Activated T-helper 9 cell treated with anti-CD3 and anti-CD28 coated beads, Interleukin-2, amount 50 U/mL, for 16 hours (primary cell): ENCODE measurements around the gene ZNF708.
A peak's percentile ranks its signal among the peaks of the same experiment; 100 is the strongest.
"Not testable (repeated sequence)": the region's sequence is repeated elsewhere in the genome, so short reads cannot be mapped to it uniquely, and the experiment has no call there.

ENCODE experiments used
- DNase-seq: peaks from one replicate; pipeline ENCODE4 v3.0.0-alpha.2; 2020; ENCODE audit warnings: low read depth

ZNF708 gene

DNA sequence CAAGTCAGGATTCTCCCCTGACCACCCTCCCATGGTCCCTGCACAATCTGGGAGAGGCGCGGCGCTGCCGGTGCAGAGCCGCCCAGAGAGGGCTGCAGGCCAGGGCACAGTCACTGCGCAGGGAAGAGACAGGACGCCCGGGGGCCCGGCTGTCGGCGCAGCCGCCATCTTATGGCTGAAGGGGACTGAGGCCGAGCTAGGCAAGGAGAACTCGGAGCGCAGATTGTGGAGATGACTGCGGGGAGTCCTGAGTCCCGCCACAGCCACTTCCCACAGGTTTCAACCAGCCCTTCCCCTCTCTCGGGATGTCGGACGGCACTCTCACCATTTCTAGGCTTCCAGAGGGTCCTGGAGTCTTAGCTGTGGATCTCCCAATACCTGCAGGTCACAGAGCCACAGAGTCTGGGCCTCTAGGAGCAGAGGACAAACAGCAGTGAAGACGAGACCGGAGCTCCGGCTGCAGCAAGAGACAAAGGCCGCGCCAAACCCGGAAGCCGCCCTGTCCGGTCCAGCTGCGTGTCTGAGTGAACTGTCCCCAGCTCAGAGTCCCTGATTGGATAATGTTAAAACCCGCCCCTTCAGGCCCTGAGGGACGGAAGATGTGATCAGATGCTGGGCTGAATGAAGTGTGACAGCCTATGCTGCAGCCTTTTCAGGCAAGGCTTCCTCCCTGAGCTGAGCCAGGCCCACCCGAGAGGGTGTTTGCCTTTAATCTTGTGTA, at the start of gene ZNF708:
TSS of gene ZNF708 (minus strand) at position 526 of the 721 bp plus-strand sequence. CDS start at position 328, 198 bp downstream.
- peak; percentile 51 for DNase-seq

DNA sequence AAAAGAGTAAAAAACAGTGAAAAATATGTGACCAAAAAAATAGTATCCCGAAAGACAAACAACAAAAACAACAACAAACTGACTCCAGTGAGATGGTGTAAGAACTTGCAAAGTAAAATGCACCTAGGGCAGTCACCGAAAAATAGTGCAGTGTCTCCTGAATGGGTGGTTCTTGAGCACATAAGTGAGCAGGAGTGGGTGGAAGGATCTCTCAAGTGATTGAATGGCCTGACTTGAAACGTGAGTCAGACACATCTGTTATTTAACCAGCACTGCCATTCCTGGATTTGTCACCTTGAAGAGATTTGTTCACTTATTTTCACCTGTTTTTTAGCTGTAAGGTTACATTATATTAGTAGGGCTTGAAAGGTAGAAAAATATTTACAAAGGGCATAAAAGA, 33.1 kb upstream of the ZNF708 start:
- DNase-seq: no peak

DNA sequence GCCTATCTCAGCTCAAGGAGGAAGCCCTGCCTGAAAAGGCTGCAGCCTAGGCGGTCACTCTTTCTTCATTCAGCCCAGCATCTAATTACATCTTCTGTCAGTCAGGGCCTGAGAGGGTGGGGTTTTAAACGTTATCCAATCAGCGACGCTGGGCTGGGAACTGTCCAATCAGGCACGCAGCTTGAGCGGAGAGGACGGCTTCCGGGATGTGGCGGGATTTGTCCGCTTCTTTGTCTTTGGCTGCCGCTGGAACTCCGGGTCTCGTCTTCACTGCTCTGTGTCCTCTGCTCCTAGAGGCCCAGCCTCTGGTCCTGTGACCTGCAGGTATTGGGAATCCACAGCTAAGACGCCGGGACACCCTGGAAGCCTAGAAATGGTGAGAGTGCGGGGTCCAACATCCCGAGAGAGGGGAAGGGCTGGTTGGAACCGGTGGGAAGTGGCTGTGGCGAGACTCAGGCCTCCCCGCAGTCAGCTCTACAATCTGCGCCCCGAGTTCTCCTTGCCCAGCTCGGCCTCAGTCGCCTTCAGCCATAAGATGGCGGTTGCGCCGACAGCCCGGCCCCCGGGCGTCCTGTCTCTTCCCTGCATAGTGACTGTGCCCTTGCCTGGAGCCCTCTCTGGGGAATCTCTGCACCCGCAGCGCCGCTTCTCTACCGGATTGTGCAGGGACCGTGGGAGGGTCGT, 29.7 kb upstream of the ZNF708 start, which contains the start of gene ZNF738:
TSS of gene ZNF738 (plus strand) at position 233 of the 684 bp plus-strand sequence. CDS start at position 374, 141 bp downstream.
- DNase-seq: peak; percentile 73

DNA sequence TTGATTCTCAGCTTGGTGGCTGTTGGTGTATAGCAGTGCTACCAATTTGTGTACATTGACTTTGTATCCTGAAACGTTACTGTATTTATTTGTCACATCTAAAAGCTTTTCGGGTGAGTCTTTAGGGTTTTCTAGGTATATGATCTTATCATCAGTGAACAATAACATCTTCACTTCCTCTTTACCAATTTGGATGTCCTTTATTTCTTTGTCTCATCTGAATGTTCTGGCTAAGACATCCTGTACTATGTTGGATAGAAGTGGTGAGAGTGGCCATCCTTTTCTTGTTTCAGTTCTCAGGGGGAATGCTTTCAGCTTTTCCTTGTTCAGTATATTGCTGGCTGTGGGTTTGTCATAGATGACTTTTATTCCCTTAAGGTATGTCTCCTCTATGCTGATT, 23.6 kb upstream of the ZNF708 start:
- DNase-seq: no peak

DNA sequence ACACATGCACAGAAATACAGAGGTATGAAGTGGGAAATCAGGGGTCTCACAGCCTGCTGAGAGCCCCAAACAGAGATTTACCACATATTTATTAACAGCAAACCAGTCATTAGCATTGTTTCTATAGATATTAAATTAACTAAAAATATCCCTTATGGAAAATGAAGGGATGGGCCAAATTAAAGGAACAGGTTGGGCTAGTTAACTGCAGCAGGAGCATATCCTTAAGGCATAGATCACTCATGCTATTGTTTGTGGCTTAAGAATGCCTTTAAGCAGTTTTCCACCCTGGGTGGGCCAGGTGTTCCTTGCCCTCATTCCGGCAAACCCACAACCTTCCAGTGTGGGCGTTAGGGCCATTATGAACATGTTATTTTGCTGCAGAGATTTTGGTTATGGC, 15.6 kb upstream of the ZNF708 start:
- not testable (repeated sequence) for DNase-seq

DNA sequence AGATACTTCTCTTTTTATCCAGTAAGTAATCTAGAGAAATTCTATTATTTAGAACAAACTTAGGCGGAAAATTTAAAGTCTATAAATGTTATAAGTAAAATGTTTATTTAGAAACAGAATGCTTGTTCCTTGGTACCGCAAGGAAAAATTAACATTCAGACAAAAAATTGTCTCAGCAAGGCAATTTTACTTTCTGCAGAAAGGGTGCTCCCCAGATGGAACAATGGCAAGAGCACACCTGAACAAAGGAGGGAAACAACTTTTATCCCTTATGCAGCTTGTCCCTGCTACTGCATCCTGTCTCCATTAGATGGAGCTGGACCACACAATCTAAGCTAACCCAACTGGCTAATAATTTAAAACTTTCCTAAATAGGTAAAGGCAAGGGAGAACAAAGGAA, 6.5 kb upstream of the ZNF708 start:
- no peak for DNase-seq

DNA sequence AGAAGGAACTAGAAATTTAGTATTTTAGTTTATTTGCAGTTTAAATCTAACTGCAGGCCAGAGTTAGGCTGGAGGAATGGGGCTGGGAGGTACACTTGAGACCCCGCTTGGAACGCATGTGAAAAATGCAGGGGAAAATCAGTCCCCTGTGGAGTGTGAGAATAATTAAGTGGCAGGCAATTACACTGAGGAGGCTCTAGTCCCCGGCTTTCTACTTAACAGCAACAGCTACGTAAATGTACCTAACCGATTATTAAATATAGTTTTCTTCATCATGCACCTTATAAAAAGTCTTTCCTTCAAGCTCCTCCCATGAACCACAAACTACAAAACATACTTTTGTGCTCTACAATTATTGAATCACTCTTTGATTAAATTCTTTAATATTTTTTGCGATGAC, 804 bp downstream of the ZNF708 start:
- no peak for DNase-seq

DNA sequence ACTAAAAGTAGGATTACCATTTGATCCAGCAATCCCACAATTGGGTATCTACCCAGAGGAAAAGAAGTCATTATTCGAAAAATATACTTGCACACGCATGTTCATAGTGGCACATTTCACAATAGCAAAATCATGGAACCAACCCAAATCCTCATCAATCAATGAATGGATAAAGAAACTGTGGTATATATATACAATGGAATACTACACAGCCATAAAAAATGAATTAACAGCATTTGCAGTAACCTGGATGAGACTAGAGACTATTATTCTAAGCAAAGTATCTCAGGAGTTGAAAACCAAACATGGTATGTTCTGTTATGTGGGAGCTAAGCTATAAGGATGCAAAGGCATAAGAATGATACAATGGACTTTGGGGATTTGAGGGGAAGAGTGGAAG, 3.0 kb downstream of the ZNF708 start:
- no peak for DNase-seq

DNA sequence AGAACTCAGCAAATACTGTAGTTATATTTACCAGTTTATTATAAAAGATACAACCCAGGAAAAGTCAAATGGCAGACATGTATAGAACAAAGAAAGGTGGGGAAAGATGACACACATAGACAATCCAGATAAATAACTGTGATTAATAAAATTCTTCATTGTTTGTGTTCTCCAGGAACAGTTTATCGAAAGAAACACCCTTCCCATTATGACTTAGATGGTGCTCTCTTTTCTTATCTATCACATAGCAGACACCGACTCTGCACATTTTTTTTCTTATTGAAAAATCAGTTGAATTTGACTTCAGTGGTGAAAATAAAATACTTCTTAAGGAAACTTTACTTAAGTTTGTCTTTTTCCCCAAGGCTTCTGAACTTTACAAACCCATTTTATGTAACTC, 6.2 kb downstream of the ZNF708 start:
- no peak for DNase-seq

DNA sequence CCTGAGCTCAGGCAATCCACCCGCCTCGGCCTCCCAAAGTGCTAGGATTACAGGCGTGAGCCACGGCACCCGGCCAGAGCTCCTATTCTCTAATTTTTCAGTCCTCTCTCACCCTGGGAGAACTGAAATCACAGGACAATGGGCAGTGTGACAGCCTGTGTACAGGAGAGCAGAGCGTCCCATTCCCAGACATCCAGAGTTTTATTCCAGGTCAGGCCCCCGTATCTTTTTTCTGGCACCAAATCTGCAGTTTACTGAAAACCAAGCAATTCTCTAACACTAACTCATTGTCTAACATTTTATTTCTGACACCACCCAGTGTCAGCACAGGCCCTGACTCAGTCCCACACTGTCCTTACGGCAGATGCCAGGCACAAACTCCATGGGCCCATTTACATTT, 6.7 kb downstream of the ZNF708 start:
- DNase-seq: no peak

DNA sequence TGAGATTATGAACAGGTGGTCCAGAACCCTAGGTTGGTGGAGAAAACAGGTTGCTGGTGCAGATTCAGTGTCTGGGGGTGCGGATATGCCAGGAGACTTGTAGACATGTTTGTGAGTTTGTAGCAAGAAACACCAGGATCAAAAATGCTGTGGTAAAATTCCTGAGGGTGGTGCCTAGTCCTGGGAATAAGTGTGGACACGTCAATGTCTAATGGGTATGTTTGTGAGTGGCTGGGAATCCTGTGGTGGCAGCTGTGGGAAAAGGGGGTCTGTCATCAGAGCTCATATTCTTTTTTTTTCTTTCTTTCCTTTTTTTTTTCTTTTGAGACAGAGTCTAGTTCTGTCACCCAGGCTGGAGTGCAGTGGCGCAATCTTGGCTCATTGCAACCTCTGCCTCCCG, 7.2 kb downstream of the ZNF708 start:
- DNase-seq: no peak

DNA sequence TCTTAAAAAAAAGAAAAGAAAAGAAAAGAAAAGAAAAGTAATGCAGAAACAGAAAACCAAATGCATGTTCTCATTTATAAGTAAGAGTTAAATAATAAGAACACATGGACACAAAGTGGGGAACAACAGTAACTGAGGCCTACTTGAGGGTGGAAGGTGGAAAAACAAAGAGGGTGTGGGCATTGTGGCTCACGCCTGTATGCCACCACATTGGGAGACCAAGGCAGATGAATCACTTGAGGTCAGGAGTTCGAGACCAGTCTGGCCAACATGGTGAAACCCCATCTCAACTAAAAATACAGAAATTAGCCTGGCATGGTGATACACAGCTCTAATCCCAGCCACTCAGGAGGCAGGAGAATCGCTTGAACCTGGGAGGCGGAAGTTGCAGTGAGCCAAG, 8.1 kb downstream of the ZNF708 start:
- DNase-seq: no peak

DNA sequence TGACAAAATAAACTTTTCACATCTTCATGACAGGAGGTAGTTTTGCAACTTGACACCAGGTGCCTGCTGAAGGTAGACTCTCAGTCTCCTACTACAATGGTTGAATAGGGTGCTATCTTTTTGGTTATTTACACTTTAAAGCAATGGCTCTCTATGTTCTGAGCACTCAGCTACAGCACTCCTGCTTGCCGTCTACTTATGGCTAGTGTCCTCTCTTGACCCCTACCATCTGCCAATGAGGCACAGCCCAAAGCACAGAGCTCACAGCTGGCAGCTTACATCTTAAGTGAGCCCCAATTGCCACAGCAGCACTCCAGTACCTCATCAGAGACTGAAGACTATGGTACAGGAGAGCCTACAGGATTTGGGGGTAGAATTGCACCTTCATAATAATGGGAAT, 11.4 kb downstream of the ZNF708 start:
- DNase-seq: no peak

DNA sequence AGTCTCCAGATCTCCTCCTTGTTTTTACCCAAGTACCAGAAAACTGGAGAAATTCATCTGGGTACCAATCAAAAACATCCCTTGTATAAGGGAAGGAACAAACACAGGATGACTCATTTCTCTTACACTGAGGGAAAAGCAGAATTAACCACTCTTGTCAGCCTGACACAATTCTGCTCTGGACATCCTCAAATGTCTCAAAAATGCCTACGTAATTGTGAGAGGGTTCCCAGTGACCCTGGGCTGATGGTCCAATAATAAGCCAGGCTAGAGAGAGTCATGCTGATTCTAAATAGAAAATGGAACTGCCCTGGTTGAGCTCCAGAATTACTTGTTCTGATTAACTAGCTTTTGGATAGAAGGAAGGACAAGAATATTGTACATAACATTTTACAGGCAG, 14.5 kb downstream of the ZNF708 start:
- DNase-seq: no peak

DNA sequence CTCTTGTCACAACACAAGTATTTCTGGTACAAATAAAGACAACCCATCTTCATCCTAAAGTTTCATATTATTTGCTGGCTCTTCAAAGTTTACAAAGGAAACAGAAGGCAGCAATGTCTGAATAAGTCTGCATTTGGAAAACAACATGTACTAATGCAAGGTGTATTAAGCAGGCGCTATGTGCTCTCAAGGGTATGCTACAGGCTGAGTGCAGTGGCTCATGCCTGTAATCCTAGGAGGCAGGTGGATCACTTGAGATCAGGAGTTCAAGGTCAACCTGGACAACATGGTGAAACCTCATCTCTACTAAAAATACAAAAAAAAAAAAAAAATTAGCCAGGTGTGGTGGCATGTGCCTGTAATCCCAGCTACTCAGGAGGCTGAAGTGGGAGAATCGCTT, 16.4 kb downstream of the ZNF708 start:
- DNase-seq: not testable (repeated sequence)

DNA sequence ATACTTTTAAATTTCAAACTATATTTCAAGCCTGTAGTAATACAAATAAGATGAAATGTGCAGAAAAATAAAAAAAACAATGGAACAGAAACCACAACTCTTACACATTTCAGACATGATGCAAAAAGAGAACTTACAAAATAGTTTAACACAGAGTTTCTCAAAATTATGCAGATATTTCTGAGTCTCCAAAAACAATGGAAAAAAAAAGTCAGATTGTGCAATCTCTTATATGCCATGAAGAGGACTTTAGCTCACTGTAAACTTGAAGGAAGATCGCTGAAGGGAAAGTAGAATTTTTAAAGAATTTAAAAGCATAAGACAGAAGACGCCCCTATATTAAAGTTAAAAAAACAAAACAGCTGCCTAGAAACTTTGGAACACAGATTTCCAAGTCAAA, 20.4 kb downstream of the ZNF708 start:
- no peak for DNase-seq

DNA sequence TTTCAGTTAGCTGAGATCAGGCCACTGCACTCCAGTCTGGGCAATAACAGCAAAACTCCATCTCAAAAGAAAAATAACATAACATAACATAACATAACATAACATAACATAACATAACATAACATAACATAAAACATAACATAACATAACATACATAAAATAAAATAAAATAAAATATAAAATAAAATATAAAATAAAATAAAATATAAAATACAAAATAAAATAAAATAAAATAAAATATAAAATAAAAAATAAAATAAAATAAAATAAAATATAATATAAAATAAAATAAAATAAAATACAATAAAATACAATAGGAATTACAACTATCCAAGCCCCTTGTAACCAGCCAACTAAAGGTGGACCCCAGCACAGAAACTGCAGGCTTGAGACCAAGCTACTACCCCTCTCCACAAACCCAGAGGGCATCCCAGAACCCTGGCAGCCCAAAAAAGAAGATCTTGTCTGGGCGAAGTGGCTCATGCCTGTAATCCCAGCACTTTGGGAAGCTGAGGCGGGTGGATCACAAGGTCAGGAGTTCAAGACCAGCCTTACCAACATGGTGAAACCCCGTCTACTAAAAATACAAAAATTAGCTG, 22.2 kb downstream of the ZNF708 start:
- not testable (repeated sequence) for DNase-seq

DNA sequence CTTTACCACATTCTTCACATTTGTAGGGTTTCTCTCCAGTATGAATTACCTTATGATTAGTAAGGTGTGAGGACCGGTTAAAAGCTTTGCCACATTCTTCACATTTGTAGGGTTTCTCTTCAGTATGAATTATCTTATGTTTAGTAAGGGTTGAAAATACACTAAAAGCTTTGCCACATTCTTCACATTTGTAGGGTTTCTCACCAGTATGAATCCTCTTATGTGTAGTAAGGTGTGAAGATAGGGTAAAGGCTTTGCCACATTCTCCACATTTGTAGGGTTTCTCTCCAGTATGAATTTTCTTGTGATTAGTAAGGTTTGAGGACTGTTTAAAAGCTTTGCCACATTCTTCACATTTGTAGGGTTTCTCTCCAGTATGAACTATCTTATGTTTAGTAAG, 35.4 kb downstream of the ZNF708 start:
- not testable (repeated sequence) for DNase-seq

DNA sequence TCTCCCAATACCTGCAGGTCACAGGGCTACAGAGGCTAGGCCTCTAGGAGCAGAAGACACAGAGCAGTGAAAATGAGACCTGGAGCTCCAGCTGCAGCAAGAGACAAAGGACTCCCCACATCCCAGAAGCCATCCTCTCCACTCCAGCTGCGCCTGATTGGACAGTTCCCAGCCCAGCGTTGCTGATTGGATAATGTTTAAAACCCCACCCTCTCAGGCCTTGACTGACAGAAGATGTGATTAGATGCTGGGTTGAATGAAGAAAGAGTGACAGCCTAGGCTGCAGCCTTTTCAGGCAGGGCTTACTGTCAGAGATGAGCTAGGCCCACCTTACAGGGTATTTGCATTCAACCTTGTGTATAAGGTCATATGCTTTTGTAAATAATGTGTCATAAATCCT, 59.4 kb downstream of the ZNF708 start:
- no peak for DNase-seq

DNA sequence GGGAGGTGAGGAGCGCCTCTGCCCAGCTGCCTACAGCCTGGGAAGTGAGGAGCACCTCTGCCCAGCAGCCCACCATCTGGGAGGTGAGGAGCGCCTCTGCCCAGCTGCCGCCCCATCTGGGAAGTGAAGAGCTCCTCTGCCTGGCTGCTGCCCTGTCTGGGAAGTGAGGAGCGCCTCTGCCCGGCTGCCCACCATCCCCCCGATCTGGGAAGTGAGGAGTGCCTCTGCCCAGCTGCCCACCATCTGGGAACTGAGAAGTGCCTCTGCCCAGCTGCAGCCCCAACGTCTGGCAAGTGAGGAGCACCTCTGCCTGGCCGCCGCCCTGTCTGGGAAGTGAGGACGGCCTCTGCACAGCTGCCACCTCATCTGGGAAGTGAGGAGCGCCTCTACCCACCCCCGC, 64.3 kb downstream of the ZNF708 start:
- no peak for DNase-seq

DNA sequence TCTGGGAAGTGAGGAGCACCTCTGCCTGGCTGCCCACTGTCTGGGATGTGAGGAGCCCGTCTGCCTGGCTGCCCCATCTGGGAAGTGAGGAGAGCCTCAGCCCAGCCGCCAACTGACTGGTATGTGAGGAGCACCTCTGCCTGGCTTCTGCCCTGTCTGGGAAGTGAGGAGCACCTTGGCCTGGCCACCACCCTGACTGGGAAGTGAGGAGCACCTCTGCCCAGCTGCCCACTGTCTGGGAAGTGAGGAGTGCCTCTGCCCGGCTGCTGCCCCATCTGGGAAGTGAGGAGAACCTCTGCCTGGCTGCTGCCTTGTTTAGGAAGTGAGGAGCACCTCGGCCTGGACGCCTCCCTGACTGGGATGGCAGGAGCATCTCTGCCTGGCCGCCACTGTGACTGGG, 64.8 kb downstream of the ZNF708 start:
- DNase-seq: no peak

DNA sequence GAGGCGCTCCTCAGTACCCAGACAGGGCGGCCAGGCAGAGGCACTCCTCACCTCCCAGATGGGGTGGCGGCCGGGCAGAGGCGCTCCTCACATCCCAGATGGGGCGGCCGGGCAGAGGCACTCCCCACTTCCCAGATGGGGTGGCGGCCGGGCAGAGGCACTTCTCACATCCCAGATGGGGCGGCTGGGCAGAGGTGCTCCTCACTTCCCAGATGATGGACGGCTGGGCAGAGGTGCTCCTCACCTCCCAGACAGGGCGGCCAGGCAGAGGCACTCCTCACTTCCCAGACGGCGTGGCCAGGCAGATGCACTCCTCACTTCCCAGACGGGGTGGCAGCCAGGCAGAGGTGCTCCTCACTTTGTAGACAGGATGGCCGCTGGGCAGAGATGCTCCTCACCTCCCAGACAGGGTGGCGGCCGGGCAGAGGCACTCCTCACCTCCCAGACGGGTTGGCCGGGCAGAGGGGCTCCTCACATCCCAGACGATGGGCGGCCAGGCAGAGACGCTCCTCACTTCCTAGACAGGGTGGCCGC, 68.3 kb downstream of the ZNF708 start:
- DNase-seq: not testable (repeated sequence)
